HG03025 (cell line): ENCODE data around the gene SPNS1.
A peak's percentile ranks its signal among the peaks of the same experiment; 100 is the strongest.
"Not testable (repeated sequence)": the region's sequence is repeated elsewhere in the genome, so short reads cannot be mapped to it uniquely, and the experiment has no call there.

ENCODE experiments used
- ATAC-seq: cut with Tn5 transposase; IDR thresholded peaks from one replicate; pipeline ENCODE4 v1.9.1; 2021; ENCODE audit warnings: mild to moderate bottlenecking, moderate library complexity; ENCODE audit not compliant: unreplicated experiment, low FRiP score

The SPNS1 gene

GRCh38 chr16:28974437-28975157 is at the start of gene SPNS1:
SPNS1 (plus strand) TSS chr16:28974778; CDS start chr16:28975152, 374 bp downstream.
- ATAC-seq = peak; percentile 63

- no peak for ATAC-seq
Measured at GRCh38 chr16:28925386-28926228, 49.0 kb upstream of the SPNS1 start.

- ATAC-seq = not testable (repeated sequence)
Measured at GRCh38 chr16:28926284-28926683, 48.3 kb upstream of the SPNS1 start.

DNA sequence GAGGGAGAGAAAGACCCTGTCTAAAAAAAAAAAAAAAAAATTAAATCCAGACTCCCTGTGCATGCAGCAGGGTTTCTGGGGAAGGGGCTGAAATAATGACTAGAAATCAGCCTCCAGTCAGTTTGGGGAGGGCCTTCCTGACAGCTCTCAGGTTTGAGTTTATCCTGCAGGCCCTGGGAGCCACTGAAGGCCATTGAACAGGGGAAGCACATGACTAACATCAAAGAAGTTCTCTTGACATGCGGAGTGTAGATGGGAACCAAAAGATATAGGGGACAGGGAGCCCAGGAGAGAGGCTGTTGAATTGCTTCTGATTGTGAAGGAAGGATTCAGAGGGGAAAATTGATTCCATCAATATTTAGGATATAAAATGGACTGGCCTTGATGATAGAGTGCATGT is 46.8 kb upstream of the SPNS1 start:
- no peak for ATAC-seq

DNA sequence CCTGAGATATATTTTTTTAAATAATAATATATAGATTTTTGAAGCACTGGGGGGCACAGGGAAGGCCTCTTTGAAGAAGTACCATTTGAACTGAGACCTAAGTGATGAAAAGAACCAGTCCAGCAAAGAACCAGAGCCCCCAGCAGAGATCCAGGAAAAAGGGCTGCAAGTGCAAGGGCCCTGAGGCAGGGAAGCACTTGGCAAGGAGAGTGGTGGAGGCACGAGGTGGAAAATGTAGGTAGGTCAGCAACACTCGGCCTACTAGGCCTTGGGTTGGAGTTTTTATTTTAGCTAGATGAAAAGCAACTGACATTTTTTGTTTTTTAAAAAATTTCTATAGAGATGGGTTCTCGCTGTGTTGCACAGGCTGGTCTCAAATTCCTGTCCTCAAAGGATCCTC is 44.4 kb upstream of the SPNS1 start:
- no peak for ATAC-seq

DNA sequence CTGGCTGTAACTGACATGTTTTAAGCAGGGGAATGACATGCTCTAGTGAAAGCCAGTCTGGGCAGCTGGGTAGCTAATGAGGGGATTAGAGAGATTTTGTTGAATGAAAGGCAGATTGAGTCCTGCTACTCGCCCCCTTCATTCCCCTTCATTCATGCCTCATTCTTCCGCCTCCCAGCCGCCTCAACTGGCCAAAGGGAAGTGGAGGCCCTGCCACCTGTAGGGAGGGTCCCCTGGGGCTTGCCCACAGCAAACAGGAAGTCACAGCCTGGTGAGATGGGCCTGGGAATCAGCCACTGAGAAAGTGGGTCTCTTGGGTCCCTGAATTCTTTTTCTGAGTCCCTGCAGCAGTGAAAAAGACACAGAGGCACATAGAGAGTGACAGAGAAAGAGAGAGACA is 43.9 kb upstream of the SPNS1 start:
- ATAC-seq = no peak

DNA sequence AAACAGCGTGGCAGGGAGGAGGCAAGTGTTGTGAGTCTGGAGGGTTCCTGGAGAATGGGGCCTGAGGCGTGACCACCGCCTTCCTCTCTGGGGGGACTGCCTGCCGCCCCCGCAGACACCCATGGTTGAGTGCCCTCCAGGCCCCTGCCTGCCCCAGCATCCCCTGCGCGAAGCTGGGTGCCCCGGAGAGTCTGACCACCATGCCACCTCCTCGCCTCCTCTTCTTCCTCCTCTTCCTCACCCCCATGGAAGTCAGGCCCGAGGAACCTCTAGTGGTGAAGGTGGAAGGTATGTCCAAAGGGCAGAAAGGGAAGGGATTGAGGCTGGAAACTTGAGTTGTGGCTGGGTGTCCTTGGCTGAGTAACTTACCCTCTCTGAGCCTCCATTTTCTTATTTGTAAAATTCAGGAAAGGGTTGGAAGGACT is 42.8 kb upstream of the SPNS1 start, which contains the start of gene CD19:
Gene CD19, plus strand, starts transcription at position 171 of the 425 bp plus-strand sequence. Its CDS starts 30 bp downstream, at position 201.
- no peak for ATAC-seq

- ATAC-seq = no peak
Measured at GRCh38 chr16:28932339-28933141, 42.0 kb upstream of the SPNS1 start.

GRCh38 chr16:28933171-28933570 is 41.4 kb upstream of the SPNS1 start:
- ATAC-seq = no peak

DNA sequence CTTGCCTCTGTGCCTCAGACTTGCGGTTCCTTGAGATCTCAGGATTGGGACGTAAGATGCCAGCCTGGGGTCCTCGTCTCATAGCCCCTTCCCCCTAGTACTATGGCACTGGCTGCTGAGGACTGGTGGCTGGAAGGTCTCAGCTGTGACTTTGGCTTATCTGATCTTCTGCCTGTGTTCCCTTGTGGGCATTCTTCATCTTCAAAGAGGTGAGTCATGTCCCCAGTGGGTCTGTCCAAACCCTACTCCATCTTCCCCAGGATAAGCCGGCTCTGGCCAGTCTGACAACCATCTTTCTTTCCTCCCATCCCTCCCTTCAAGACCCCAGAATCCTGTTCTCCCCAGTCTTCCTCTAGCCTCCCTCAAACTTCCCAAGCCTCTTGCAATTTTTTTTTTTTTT is 39.2 kb upstream of the SPNS1 start:
- no peak for ATAC-seq

- ATAC-seq = no peak
Measured at GRCh38 chr16:28935924-28936783, 38.4 kb upstream of the SPNS1 start.

DNA sequence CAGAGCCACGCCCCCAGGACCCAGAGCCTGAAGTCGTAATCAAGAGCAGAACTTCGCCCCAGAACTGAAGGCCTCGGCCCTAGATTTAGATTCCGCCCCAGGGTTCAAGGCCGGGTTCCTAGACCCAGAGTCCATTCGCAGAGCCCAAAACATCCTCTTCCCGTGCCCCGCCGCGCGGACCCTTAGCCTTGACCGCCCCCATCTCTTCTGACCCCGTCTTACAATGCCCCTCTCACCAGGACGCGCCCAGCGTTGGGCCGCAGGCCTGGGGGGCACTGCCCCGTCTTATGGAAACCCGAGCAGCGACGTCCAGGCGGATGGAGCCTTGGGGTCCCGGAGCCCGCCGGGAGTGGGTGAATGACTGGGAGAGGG is 37.8 kb upstream of the SPNS1 start:
- no peak for ATAC-seq

DNA sequence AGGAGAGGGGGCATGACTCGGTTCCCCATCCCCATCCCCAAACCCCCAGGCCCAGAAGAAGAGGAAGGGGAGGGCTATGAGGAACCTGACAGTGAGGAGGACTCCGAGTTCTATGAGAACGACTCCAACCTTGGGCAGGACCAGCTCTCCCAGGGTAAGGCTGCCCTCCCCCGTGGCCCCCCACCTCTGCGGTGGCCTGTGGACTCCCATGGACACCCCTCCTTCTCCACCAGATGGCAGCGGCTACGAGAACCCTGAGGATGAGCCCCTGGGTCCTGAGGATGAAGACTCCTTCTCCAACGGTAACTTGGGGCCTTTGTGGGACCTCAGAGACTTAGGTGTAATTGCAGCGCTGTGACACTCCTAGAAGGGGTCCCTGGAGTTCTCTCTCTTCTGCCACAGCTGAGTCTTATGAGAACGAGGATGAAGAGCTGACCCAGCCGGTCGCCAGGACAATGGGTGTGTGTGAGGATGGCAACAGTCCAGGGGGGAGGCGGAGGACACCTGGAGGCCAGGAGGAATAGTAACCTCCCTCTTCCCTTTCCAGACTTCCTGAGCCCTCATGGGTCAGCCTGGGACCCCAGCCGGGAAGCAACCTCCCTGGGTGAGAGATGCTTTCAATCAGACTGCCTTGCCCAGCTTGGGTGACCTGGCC is 37.2 kb upstream of the SPNS1 start:
- no peak for ATAC-seq

- ATAC-seq = no peak
Measured at GRCh38 chr16:28938721-28939120, 35.9 kb upstream of the SPNS1 start.

- ATAC-seq = not testable (repeated sequence)
Measured at GRCh38 chr16:28939825-28940224, 34.8 kb upstream of the SPNS1 start.

DNA sequence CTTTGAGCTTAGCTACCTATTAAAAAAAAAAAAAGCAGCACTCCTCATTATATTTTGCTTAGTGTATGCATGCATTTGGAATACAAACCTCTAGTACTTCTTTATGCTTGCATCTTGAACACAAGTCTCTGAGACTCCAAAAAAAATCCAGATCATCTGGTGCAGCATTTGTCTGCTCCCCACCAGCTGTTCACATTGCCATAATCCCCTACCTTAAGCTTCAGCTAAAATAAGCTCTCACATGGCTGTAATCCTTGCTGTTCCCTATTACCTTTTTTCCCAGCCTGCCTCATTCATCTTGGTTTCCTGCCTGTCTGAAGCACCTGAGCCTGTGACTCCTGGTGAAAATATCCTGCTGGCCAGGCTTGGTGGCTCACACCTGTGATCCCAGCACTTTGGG is 31.3 kb upstream of the SPNS1 start:
- ATAC-seq = no peak

DNA sequence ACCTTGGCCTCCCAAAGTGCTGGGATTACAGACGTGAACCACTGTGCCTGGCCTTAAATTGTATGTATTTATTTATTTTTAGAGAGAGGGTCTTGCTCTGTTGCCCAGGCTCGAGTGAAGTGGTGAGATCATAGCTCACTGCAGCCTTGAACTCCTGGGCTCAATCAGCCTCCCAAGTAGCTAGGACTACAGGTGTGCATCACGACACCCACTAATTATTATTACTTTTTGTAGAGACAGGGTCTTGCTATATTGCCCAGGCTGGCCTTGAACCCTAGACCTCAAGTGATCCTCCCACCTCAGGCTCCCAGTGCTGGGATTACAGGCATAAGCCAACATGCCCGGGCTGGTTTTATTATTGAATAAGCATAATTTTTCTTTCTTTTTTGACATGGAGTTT is 27.9 kb upstream of the SPNS1 start:
- no peak for ATAC-seq

GRCh38 chr16:28950648-28951409 is 23.7 kb upstream of the SPNS1 start, which contains the start of gene NFATC2IP:
NFATC2IP (plus strand) TSS chr16:28950937; CDS start chr16:28951012, 75 bp downstream.
- peak; percentile 78 for ATAC-seq
